ENCODE results near the gene ULBP2.
"Not testable (repeated sequence)": the region's sequence is repeated elsewhere in the genome, so short reads cannot be mapped to it uniquely, and the experiment has no call there.

The ULBP2 gene

DNA sequence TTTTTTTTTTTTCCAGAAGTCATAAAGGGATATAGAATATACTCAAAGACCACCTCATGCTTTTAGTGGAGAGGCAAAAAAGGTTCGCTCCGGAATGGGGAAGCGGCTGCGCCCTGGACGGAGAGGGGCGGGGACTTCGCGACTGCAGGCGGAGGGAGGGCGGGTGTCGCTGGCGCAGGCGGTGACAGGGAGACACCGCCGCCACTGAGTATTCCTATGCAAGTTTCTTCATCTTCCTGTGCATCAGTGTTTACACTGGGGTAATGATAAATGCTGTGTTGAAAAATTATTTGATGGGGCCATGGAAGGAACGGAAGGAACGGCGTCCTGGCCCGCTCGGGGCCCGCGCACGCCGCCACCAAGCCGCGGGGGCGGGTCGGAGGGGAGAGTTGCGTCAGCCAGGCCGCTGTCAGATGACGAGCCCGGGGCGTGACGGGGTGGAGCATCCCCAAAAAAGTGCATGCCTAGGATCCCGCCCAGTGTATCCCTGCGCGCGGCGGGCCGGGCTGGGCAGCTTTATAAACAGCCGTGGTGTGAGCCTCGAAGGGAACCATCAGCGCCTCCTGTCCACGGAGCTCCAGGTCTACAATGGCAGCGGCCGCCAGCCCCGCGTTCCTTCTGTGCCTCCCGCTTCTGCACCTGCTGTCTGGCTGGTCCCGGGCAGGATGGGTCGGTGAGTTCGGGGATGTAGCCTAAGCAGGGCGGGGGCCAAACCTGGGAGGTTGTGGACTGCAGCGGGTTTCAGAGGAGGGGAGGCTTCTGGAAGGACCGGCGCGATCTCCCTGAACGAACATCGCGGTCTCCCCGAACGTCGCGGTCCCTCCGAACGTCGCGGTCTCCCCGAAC lies 21.9 kb downstream of the ULBP2 start, which contains the start of gene ULBP1:
Gene ULBP1 (plus strand): TSS at position 482 of the 846 bp plus-strand sequence. CDS start 107 bp downstream, at position 589.
- Histone ChIP-seq H3K4me1 (ENCODE audit: control insufficient read depth in 1 of 2, insufficient read depth in 1 of 2, low read depth in 1 of 2, low read length in 1 of 2) (peaks cover 17 to 21% of the 10 kb centered on the region in 2 experiments), H3K9me3 (no peaks in the 10 kb centered on the region), H3K27ac (no peak within 1 kb of the TSS), H3K36me3 (no peaks in the 10 kb centered on the region), H3K4me3 (ENCODE audit: low read depth in 1 of 2, low read length in 1 of 2) (peak within 1 kb of the TSS; percentile 59 to 70), H3K27me3 (peaks cover 100% of the 10 kb centered on the region)
- TF ChIP-seq, protein P1, sequence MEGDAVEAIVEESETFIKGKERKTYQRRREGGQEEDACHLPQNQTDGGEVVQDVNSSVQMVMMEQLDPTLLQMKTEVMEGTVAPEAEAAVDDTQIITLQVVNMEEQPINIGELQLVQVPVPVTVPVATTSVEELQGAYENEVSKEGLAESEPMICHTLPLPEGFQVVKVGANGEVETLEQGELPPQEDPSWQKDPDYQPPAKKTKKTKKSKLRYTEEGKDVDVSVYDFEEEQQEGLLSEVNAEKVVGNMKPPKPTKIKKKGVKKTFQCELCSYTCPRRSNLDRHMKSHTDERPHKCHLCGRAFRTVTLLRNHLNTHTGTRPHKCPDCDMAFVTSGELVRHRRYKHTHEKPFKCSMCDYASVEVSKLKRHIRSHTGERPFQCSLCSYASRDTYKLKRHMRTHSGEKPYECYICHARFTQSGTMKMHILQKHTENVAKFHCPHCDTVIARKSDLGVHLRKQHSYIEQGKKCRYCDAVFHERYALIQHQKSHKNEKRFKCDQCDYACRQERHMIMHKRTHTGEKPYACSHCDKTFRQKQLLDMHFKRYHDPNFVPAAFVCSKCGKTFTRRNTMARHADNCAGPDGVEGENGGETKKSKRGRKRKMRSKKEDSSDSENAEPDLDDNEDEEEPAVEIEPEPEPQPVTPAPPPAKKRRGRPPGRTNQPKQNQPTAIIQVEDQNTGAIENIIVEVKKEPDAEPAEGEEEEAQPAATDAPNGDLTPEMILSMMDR (IDR thresholded peaks at IDR 0.05): no peak

GRCh38 chr6:149964308-149965193 lies 22.7 kb downstream of the ULBP2 start:
- peaks cover 100% of the 10 kb centered on the region for H3K27me3 ChIP-seq
- H3K4me3 ChIP-seq (ENCODE audit: low read depth in 1 of 2, low read length in 1 of 2): peak overlapping the region; percentile 59 to 70
- no peaks in the 10 kb centered on the region for H3K36me3 ChIP-seq
- H3K9me3 ChIP-seq: no peaks in the 10 kb centered on the region
- H3K4me1 ChIP-seq (ENCODE audit: control insufficient read depth in 1 of 2, insufficient read depth in 1 of 2, low read depth in 1 of 2, low read length in 1 of 2): peaks cover 17 to 21% of the 10 kb centered on the region in 2 experiments
- H3K27ac ChIP-seq: no peak overlapping the region
- TF ChIP-seq, protein P1 (IDR thresholded peaks at IDR 0.05): no peak

- peak overlapping the region in 1 of 2 experiments; percentile 70 for H3K4me3 ChIP-seq (ENCODE audit: low read depth in 1 of 2, low read length in 1 of 2)
These were observed 23.6 kb downstream of the ULBP2 start for GRCh38 chr6:149965194-149966020.

GRCh38 chr6:149966319-149966718 lies 24.5 kb downstream of the ULBP2 start:
- not testable (repeated sequence) for H3K9me3 ChIP-seq; H3K27ac ChIP-seq; H3K36me3 ChIP-seq; H3K4me3 ChIP-seq (ENCODE audit: low read depth in 1 of 2, low read length in 1 of 2)
- peaks cover 100% of the 10 kb centered on the region for H3K27me3 ChIP-seq
- H3K4me1 ChIP-seq (ENCODE audit: control insufficient read depth in 1 of 2, insufficient read depth in 1 of 2, low read depth in 1 of 2, low read length in 1 of 2): peaks cover 17 to 21% of the 10 kb centered on the region in 2 experiments

More at GRCh38 chr6:149965194-149966020, 23.6 kb downstream of the ULBP2 start:
- Histone ChIP-seq H3K4me1 (ENCODE audit: control insufficient read depth in 1 of 2, insufficient read depth in 1 of 2, low read depth in 1 of 2, low read length in 1 of 2) (peaks cover 17 to 21% of the 10 kb centered on the region in 2 experiments), H3K27ac (no peak overlapping the region), H3K36me3 (no peaks in the 10 kb centered on the region), H3K9me3 (no peaks in the 10 kb centered on the region), H3K27me3 (peaks cover 100% of the 10 kb centered on the region)
- TF ChIP-seq, protein P1 (IDR thresholded peaks at IDR 0.05): no peak

DNA sequence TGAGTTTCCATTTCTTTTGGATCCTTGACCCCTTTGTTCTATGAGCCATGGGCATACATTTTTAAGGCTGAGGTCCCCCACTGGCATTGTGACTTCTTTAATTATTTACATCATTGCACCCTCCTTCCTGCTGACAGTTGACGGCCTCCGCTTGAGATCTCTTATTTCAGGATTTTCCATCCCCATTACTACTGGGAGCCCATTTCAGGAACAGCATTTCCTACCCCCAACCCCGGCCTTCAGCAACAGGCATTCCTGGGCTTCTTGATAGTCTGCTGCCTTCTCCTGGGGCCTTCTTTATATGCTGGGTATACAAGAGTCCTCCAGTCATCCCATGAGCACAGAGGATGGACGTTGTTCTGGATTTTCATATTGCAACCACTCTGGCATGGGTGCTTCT lies 25.8 kb downstream of the ULBP2 start:
- H3K27ac ChIP-seq: no peak overlapping the region
- H3K27me3 ChIP-seq: peaks cover 100% of the 10 kb centered on the region
- H3K36me3 ChIP-seq: no peaks in the 10 kb centered on the region
- TF ChIP-seq, protein P1 (IDR thresholded peaks at IDR 0.05): no peak
- H3K4me1 ChIP-seq (ENCODE audit: control insufficient read depth in 1 of 2, insufficient read depth in 1 of 2, low read depth in 1 of 2, low read length in 1 of 2): peaks cover 17 to 21% of the 10 kb centered on the region in 2 experiments
- no peak overlapping the region for H3K4me3 ChIP-seq (ENCODE audit: low read depth in 1 of 2, low read length in 1 of 2)
- no peaks in the 10 kb centered on the region for H3K9me3 ChIP-seq

GRCh38 chr6:149967999-149968398 lies 26.2 kb downstream of the ULBP2 start:
- peaks cover 100% of the 10 kb centered on the region for H3K27me3 ChIP-seq
- not testable (repeated sequence) for H3K9me3 ChIP-seq; H3K4me3 ChIP-seq (ENCODE audit: low read depth in 1 of 2, low read length in 1 of 2); H3K36me3 ChIP-seq; H3K27ac ChIP-seq
- H3K4me1 ChIP-seq (ENCODE audit: control insufficient read depth in 1 of 2, insufficient read depth in 1 of 2, low read depth in 1 of 2, low read length in 1 of 2): peaks cover 17 to 21% of the 10 kb centered on the region in 2 experiments

GRCh38 chr6:149968909-149969308 lies 27.1 kb downstream of the ULBP2 start:
- H3K36me3 ChIP-seq; H3K27ac ChIP-seq; H3K9me3 ChIP-seq; H3K4me3 ChIP-seq (ENCODE audit: low read depth in 1 of 2, low read length in 1 of 2): not testable (repeated sequence)
- Histone ChIP-seq H3K4me1 (ENCODE audit: control insufficient read depth in 1 of 2, insufficient read depth in 1 of 2, low read depth in 1 of 2, low read length in 1 of 2) (peaks cover 9 to 14% of the 10 kb centered on the region in 2 experiments), H3K27me3 (peaks cover 100% of the 10 kb centered on the region)

All from neutrophil (primary cell).